Transverse colon (tissue), 4 donors: Measurements from ENCODE around the gene GRAMD2B. TPM values are rescaled to one million over a fixed set of nuclear protein-coding genes. Genes with fewer than 3 reads are reported as not detected.
A peak's percentile ranks its signal among the peaks of the same experiment; 100 is the strongest.
"Not testable (repeated sequence)": the region's sequence is repeated elsewhere in the genome, so short reads cannot be mapped to it uniquely, and the experiment has no call there.

Experiments
- DNase-seq: peaks from one replicate; pipeline ENCODE4 v3.0.0-alpha.2; 2019
- H3K27ac ChIP-seq, 4 donors: fragments of 200-600 bp; sonication (generic); 2 replicates each; pipeline ENCODE4 v1.5.1; 2016 to 2018; ENCODE audit warnings: inconsistent platforms in 4 of 4
- H3K27me3 ChIP-seq: fragments of 200-600 bp; sonication (generic); 2 replicates; pipeline ENCODE4 v1.5.1; 2017; ENCODE audit warnings: inconsistent platforms
- H3K36me3 ChIP-seq, 4 donors: fragments of 200-600 bp; sonication (generic); 2 replicates each; pipeline ENCODE4 v1.5.1; 2017 to 2019; ENCODE audit warnings: inconsistent platforms in 4 of 4
- H3K4me1 ChIP-seq, 4 donors: fragments of 200-600 bp; sonication (generic); 2 replicates each; pipeline ENCODE4 v1.5.1; 2017 to 2020; ENCODE audit warnings: inconsistent platforms in 4 of 4
- H3K4me3 ChIP-seq, 4 donors: fragments of 200-600 bp; sonication (generic); 1 replicate in 1 of 4; 2 replicates in 3 of 4; pipeline versions ENCODE4 v1.5.1 to v1.6.1; 2017 to 2019; ENCODE audit warnings: inconsistent platforms in 4 of 4
- H3K9me3 ChIP-seq, 2 donors: fragments of 200-600 bp; sonication (generic); 2 replicates each; pipeline ENCODE4 v1.5.1; 2017 to 2019; ENCODE audit warnings: inconsistent platforms in 2 of 2
- EP300 ChIP-seq: sonication (generic); formaldehyde crosslinking; IDR thresholded peaks from one replicate; pipeline ENCODE4 v1.6.1; 2017; ENCODE audit warnings: antibody characterized with exemption, low read depth
- POLR2A ChIP-seq: fragments of 450-650 bp; IDR thresholded peaks from one replicate; pipeline ENCODE4 v1.6.1; 2016; ENCODE audit warnings: antibody characterized with exemption, mild to moderate bottlenecking, moderate library complexity
- POLR2AphosphoS5 ChIP-seq, 3 donors: sonication (generic); formaldehyde crosslinking; IDR thresholded peaks; one replicate each; pipeline ENCODE4 v1.6.1; 2016; ENCODE audit warnings: antibody characterized with exemption in 3 of 3
- WGBS, 2 donors: methylation state at CpG; one replicate each; pipeline ENCODE4 v1.1.5; 2018; ENCODE audit warnings: low coverage in 1 of 2; 5-methylcytosine and 5-hydroxymethylcytosine counted together
- in situ Hi-C, 4 donors: fragments of 200-750 bp; cut with MboI; loops; one replicate each; pipeline versions ENCODE4 v1.15.0 to v1.15.1; 2017; ENCODE audit warnings: low sequenced_read_pairs in 3 of 4, low pct_ligation_motif_present in 1 of 4, low pct_unique_long_range_greater_than_20kb in 1 of 4
- intact Hi-C: fragments of 100-400 bp; cut with DNase I; formaldehyde crosslinking; loops from one replicate; pipeline ENCODE4 v1.15.1; 2023; ENCODE audit warnings: low total_unique reads
- total RNA-seq, 4 donors: library from RNA; depleted of rRNA; stranded (reverse); fragments of >200 nt; gene quantifications; one replicate each; pipeline ENCODE4 v1.1.0, GENCODE V29; 2016
- TF ChIP-seq, protein P1 (sequence below), 5 experiments: fragments of 200-600 bp in 3 of 5; fragments of 450-650 bp in 2 of 5; sonication (generic) in 3 of 5; IDR thresholded peaks; 1 replicate in 2 of 5; 2 replicates in 3 of 5; pipeline ENCODE4 v1.5.1; 2016 to 2017; ENCODE audit warnings: antibody characterized with exemption in 5 of 5, inconsistent platforms in 3 of 5, mild to moderate bottlenecking in 2 of 5, moderate library complexity in 1 of 5

Gene GRAMD2B
- total RNA-seq, 4 donors from 2014 or later, result 93.9 to 191 (median 161) TPM

DNA sequence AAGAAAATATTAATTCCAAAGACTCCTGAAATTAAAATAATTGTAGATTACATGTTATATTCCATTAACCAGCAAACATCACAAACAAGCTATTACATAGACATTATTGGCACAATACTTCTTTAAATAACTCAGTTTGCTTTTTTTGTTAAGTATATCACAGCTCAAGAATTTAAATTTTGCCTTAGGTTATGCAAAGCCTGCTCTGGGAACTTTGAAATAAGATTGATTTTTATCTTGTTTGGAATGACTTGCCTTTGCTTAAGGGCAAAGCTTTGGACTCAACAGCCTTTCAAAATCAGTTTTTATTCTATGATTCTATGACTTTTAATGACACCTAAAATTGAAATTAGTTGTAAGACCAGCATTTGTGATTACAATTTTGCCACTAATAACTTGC, 93.6 kb downstream of the GRAMD2B start:
- Histone ChIP-seq H3K36me3 (no peaks in the 10 kb centered on the region), H3K9me3 (no peaks in the 10 kb centered on the region), H3K4me3 (no peak overlapping the region), H3K4me1 (peaks cover 10 to 26% (median 17%) of the 10 kb centered on the region in 4 donors), H3K27me3 (no peaks in the 10 kb centered on the region), H3K27ac (no peak overlapping the region)
- intact Hi-C loops (no loop called here), in situ Hi-C loops (no loop called here)
- DNase-seq, result no peak
- TF ChIP-seq EP300 (no peak), POLR2AphosphoS5 (IDR thresholded peaks at IDR 0.05) (no peak), POLR2A (no peak)
- TF ChIP-seq, protein P1, sequence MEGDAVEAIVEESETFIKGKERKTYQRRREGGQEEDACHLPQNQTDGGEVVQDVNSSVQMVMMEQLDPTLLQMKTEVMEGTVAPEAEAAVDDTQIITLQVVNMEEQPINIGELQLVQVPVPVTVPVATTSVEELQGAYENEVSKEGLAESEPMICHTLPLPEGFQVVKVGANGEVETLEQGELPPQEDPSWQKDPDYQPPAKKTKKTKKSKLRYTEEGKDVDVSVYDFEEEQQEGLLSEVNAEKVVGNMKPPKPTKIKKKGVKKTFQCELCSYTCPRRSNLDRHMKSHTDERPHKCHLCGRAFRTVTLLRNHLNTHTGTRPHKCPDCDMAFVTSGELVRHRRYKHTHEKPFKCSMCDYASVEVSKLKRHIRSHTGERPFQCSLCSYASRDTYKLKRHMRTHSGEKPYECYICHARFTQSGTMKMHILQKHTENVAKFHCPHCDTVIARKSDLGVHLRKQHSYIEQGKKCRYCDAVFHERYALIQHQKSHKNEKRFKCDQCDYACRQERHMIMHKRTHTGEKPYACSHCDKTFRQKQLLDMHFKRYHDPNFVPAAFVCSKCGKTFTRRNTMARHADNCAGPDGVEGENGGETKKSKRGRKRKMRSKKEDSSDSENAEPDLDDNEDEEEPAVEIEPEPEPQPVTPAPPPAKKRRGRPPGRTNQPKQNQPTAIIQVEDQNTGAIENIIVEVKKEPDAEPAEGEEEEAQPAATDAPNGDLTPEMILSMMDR (IDR thresholded peaks at IDR 0.05), result no peak

- in situ Hi-C loops, H3K36me3 ChIP-seq, H3K27me3 ChIP-seq, intact Hi-C loops, H3K4me3 ChIP-seq, H3K9me3 ChIP-seq: not testable (repeated sequence)
- Histone ChIP-seq H3K27ac (peak overlapping the region; percentile 74 to 86 (median 83)), H3K4me1 (peaks cover 13 to 30% (median 17%) of the 10 kb centered on the region in 4 donors)
- 45% methylated on average over 4 of the region's 4 CpGs; no CpG with 5 or more reads in 1 of the 2 donors for WGBS, 2 donors
- peak; percentile 36 for DNase-seq
These were observed 96.0 kb downstream of the GRAMD2B start for GRCh38 chr5:126519223-126519622.

GRCh38 chr5:126519637-126520592, 96.7 kb downstream of the GRAMD2B start:
- peak in 2 of 3 donors; percentile 31 to 49 for TF ChIP-seq POLR2AphosphoS5 (IDR thresholded peaks at IDR 0.05)
- TF ChIP-seq POLR2A, result no peak
- intact Hi-C loops (no loop called here), in situ Hi-C loops (no loop called here)
- Histone ChIP-seq H3K27me3 (no peaks in the 10 kb centered on the region), H3K4me3 (no peak overlapping the region), H3K9me3 (no peaks in the 10 kb centered on the region), H3K36me3 (no peaks in the 10 kb centered on the region), H3K27ac (peak overlapping the region; percentile 74 to 86 (median 83)), H3K4me1 (peaks cover 16 to 34% (median 19%) of the 10 kb centered on the region in 4 donors)
- 26 to 40% methylated on average over 4 to 6 of the region's 6 CpGs for WGBS, 2 donors
- DNase-seq, result peak; percentile 29

GRCh38 chr5:126520593-126520953, 97.4 kb downstream of the GRAMD2B start:
- in situ Hi-C loops, result no loop called here
- DNase-seq, result no peak
- Histone ChIP-seq H3K27ac (peak overlapping the region; percentile 74 to 86 (median 83)), H3K27me3 (no peaks in the 10 kb centered on the region), H3K4me1 (peaks cover 16 to 38% (median 19%) of the 10 kb centered on the region in 4 donors), H3K4me3 (no peak overlapping the region), H3K9me3 (no peaks in the 10 kb centered on the region), H3K36me3 (no peaks in the 10 kb centered on the region)
- intact Hi-C loops, result no loop called here
- TF ChIP-seq POLR2A (no peak), EP300 (no peak), POLR2AphosphoS5 (IDR thresholded peaks at IDR 0.05) (no peak)
- TF ChIP-seq, protein P1 (IDR thresholded peaks at IDR 0.05), result no peak

DNA sequence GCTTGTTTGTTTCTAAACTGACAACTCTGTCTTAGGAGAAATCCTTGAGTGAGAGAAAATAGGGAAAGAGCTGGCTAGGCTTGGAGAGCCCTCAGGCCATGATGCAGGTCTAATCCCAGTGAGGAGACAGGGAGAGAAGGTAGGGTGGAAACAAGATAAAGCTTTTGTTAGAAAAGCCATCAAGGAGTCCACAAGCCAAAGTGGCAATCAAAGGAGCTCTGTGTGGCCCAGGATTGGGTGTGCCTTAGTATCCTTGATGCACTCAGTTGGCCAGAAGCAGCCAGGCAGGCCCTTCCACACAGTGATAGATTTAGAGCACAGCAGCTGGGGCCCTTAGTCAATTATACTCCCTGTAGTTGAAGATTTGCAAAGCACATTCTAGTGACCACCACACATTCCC, 97.9 kb downstream of the GRAMD2B start:
- Histone ChIP-seq H3K4me1 (peaks cover 16 to 43% (median 23%) of the 10 kb centered on the region in 4 donors), H3K27me3 (no peaks in the 10 kb centered on the region), H3K9me3 (no peaks in the 10 kb centered on the region), H3K36me3 (no peaks in the 10 kb centered on the region), H3K27ac (peak overlapping the region in 3 of 4 donors; percentile 74 to 86 (median 85)), H3K4me3 (no peak overlapping the region)
- DNase-seq, result no peak
- TF ChIP-seq EP300 (no peak), POLR2A (no peak), POLR2AphosphoS5 (IDR thresholded peaks at IDR 0.05) (no peak)
- TF ChIP-seq, protein P1 (IDR thresholded peaks at IDR 0.05), result no peak
- in situ Hi-C loops (no loop called here), intact Hi-C loops (no loop called here)
